M059J (cell line): ENCODE measurements around the gene ABCA1. TPM values are rescaled to one million over a fixed set of nuclear protein-coding genes. Genes with fewer than 3 reads are reported as not detected.

ENCODE experiments used
- DNase-seq: peaks from one replicate; pipeline ENCODE4 v3.0.0-alpha.2; 2012; ENCODE audit warnings: low read depth
- total RNA-seq: library from RNA; depleted of rRNA; stranded (reverse); fragments of >200 nt; shearing (Covaris generic); gene quantifications from 2 replicates; pipeline ENCODE4 v1.2.3, GENCODE V29; 2014

The ABCA1 gene
- total RNA-seq, 1 experiment from 2014 or later, result 7.7 TPM

DNA sequence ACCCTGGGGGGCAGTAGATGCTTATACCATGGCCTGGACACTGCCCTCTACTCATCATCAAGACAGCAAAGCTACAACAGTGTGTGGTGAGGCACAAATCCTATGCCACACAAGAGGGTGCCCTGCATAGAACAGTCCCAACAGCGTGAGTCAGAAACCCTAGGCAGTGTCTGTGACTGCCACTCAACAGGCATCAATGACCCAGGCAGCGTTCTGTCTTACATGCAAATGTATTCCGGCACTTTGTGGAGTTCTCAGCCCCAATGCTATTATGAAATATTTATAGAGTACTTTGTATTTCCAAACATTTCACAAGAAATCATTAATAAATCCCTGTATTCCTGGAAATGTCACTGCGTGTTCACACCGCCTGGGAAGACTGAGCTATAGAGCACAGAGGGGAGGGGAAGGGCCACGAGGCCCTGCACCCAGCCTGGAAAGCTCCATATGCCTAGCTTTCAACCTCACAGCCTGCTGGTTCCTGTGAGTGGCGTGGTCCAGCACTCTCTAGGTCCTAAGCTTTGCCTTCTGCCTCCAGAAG lies 86.3 kb downstream of the ABCA1 start:
- no peak for DNase-seq

- DNase-seq, result no peak
Measured at GRCh38 chr9:104838958-104839357, 89.0 kb downstream of the ABCA1 start.

DNA sequence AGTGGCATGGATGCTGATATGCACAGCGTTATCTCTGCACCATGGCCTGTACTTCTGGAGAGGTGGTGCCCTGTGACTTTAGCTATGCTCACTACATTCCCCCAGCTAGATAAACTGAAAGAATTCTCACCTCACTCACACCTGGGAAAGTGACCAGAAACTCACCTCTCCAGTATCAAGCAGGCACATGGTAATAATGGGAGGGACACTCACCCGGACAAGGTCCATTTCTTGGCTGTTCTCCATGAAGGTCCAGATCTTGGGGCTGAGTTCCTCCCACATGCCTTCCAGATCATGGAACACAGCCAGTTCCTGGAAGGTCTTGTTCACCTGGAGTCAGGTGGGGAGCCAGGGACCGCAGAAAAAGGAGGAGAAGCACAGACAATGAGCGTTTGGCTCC lies 91.2 kb downstream of the ABCA1 start:
- no peak for DNase-seq

DNA sequence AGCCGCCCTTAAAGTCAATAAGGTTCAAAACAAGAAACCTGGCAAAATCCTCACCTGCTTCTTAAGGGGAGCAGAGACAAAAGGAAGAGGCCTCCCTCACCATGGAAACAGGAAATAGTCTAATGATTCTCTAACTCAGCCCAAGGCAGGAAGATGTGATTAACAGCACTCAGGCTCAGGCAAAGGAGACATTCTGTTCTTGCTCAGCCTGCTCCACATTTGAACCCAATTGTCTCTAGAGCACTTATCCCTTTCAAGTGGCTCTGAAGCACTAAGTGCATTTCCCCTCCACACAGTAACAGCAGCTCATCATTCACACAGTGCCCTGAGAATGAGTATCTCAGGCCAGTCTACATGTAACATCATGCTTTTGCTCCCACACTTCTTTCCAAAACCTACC lies 91.7 kb downstream of the ABCA1 start:
- peak; percentile 25 for DNase-seq

DNA sequence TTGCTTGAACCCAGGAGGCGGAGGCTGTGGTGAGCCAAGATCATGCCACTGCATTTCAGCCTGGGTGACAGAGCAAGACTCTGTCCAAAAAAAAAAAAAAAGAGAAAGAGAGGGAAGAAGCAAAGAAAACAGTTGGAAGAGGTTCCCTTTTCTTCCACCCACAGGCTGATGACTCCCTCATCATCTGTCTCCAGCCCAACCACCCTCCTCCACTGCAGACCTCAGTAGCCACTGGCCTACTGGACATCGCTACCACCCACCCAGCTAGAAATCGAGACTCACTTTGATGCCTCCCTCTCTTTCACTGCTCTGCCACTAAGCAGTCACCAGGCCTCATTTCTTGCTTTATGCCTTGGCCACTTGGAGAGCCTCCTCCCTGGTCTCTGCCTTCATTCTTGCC lies 92.8 kb downstream of the ABCA1 start:
- no peak for DNase-seq

DNA sequence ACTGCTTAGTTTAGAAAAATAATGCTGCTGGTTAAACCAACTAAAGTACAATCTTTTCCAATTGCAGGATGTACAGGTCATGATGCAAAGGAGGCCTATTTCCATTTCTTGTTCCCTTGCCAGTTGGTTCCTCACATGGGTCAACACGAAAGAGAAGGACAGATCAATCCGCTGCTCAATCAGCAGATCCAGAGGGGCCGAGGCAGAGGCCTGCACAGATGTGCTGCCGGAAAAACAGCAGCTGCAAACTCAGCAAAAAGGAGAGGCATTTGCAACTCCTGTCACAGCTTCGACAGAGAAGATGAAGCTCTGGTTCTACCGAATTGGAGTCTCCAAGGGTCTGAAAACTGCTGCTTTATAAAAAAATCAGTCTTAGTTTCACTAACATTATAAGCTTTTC lies 94.3 kb downstream of the ABCA1 start:
- no peak for DNase-seq

GRCh38 chr9:104831681-104832080 lies 96.3 kb downstream of the ABCA1 start:
- DNase-seq, result peak; percentile 87

DNA sequence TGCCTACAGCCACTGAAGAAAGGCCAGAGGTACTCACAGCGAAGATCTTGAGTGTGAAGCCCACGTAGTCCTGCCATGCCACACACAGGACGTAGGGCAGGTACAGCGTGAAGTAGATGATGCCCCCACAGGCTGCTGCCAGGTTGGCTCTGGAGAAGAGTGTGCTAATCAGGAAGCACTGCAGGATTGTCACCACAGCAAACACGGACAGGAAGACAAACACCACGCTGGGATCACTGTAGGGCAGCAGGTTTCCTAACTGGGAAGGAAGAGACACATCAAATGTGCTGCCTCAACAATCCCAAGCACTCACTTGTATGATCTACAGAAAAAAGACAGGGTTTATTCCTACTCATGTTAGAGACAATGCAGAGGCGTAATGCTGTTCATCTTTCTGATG lies 101.0 kb downstream of the ABCA1 start:
- DNase-seq, result no peak

DNA sequence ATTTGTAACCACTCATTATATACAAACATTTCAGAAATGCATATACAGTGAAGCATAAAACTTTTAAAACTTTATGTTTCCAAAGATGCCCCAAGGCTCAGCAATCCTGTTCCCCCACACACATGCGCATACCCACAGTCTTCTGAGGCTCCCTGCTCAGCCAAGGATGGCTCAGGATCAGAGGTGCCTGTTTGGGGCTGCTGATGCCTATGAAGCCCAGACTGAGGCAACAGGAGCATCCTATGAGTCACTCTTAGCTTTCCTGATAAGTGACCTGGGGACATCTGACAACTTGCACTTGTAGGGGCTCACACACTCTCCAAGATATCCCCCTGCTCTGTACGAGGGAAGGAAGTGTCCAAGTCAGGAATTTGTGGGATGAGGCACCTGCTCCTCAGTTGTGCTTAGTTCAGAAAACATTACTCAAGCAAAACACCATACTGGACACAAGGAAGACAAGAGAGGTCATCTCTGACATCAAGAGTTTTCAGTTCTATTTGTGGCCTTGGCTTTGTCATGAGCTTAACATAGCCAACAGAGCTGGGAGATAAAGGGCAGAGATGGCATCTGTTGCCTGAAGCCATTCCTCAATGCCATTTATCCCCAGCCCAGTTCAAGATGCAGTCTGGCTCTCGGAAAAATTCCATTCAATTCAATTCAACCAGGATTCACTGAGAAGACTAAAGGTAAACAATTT lies 101.7 kb downstream of the ABCA1 start:
- DNase-seq, result no peak

DNA sequence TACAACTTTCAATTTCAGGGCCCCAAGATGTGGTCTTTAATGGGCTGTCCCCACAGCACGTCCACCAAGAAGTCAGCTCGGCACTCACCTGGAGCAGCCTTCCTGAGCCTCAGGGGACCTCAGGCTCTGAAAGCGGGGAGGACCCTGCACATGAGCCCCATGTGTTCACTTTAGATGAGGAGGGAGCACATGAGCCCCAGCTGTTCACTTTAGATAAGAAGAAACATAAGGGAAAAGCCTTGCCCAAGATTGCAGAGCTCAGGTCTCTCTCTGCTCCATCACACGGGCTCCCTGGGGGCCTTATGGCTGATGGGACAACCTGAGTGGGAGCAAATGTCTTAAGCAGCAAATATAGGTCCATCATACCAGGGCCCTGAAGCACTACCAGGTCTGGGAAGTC lies 107.6 kb downstream of the ABCA1 start:
- DNase-seq, result no peak

GRCh38 chr9:104819033-104819432 lies 108.9 kb downstream of the ABCA1 start:
- no peak for DNase-seq

GRCh38 chr9:104817437-104817836 lies 110.5 kb downstream of the ABCA1 start:
- DNase-seq, result no peak

- no peak for DNase-seq
Measured at GRCh38 chr9:104815851-104816565, 111.9 kb downstream of the ABCA1 start.

DNA sequence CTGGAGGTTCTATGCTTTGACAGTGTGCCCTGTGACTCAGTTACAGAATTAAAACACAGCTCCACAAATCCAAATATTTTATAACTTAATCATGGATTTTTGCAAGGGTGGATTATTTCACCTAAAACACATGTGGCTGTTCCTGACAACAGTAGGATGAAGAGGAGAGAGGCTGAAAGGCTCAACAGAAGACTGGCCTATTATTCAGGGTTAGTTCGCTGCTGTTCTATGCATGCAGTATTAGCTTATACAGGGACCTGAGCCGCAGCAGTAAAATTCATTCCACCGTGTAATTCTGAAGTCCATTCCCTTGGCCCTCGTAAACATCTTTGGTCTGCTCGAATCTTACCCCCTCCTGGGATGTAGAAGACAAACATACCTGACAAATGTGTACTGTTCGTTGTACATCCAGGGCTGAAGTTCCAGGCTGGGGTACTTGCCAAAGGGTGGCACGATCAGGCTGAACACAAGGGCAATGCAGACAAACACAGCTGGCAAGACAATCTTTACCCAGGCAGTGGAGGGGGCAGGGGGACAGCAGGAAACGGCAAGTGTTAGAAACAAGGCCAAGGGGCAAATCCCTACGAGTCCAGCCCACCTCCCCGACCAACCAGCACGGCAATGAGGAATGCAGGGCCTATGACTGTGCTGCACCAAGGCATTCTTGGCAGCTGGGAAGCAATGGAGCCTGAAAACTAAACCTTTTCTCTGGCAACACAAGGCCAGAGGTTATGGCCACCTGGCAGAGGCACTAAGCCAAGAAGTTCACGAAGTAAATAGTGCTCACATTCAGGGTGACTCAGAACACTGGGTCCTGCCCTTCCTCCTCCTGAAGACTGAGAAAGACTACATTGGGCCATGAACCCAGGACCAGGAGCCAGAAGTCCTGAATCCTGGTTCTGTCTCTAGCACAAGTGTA lies 117.3 kb downstream of the ABCA1 start:
- peak; percentile 94 for DNase-seq

- peak; percentile 63 for DNase-seq
Measured at GRCh38 chr9:104808035-104808614, 119.8 kb downstream of the ABCA1 start.

DNA sequence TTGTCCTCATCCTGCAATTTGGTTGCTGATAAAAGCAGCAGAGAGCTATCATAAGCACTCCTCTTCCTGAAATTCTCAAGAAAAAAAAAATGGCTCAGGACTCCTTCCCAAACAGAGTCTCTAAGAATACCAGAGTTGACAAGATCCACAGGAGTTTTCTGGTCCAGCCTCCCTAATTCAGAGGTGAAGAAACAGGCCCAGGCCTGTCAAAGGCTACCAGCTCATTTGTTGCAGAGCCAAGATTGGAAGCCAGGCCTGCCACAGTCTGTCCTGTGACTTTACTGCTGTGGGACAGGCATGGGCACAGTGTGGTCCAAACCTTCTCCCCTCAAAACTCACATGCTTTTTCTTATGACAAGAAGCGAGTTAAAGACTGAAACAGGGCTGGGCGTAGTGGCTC lies 122.5 kb downstream of the ABCA1 start:
- no peak for DNase-seq

- no peak for DNase-seq
Measured at GRCh38 chr9:104802906-104803305, 125.0 kb downstream of the ABCA1 start.

GRCh38 chr9:104802110-104802509 lies 125.8 kb downstream of the ABCA1 start:
- DNase-seq, result no peak

GRCh38 chr9:104800068-104800785 lies 127.7 kb downstream of the ABCA1 start:
- no peak for DNase-seq

DNA sequence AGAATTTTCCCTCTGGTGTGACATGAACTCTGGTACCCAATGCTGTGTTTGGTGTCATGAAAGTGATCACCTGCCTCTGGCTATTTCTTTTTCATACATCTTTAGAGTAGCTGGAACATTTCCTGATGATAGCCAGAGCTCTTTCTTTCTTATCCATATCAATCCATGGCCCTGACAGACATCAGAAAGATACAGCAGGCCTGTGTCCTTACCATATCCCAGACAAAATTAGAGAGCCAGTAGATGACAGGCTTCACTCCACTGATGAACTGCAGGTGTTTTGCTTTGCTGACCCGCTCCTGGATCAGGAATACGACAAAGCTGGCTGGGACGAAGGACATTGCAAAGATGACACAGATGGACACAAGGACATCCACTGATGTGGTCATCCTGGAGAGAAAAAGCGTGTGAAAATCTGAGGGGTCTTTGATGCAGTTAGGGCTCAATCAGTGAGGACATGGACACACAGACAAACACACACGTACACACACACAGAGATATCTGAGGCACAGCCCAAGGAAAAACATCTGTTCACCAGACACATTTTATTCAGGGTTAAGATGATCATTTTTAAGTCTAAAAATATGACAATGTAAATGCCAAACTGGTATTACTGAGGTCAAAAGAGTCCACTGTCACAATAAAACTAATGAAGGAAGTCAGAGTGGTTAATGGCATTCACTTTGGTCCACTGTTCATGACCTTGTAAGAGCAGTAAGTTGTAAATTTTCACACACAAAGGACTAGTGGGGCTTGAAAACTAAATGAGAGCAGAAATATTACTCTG lies 129.6 kb downstream of the ABCA1 start:
- DNase-seq, result no peak
